ENCODE data around the gene SMPD1. TPM values are rescaled to one million over a fixed set of nuclear protein-coding genes. Genes with fewer than 3 reads are reported as not detected.
"Not testable (repeated sequence)": the region's sequence is repeated elsewhere in the genome, so short reads cannot be mapped to it uniquely, and the experiment has no call there.

Gene SMPD1
- total RNA-seq, 2 donors from 2014 or later: 35.4 to 51.6 TPM

- intact Hi-C loops (cut with DNase I): loop anchor here in 1 of 2 donors (2.0 kb wide), 1 partner anchor 64 kb away; no protein-coding TSS in a partner anchor
- DNase-seq (ENCODE audit: low spot score): no peak
These were observed 11.7 kb upstream of the SMPD1 start for GRCh38 chr11:6378640-6378989.

- no peak for DNase-seq (ENCODE audit: low spot score)
- intact Hi-C loops (cut with DNase I): loop anchor here (10.0 kb wide), 2 partner anchors 50 to 120 kb away; no protein-coding TSS in a partner anchor
These were observed 5.1 kb upstream of the SMPD1 start for GRCh38 chr11:6385046-6385777.

- intact Hi-C loops (cut with DNase I): loop anchor here (10.0 kb wide), 2 partner anchors 47 to 117 kb away; no protein-coding TSS in a partner anchor
- DNase-seq (ENCODE audit: low spot score): no peak
These were observed 2.3 kb upstream of the SMPD1 start for GRCh38 chr11:6387811-6388599.

GRCh38 chr11:6388748-6389147 lies 1.5 kb upstream of the SMPD1 start:
- intact Hi-C loops (cut with DNase I): loop anchor here (10.0 kb wide), 2 partner anchors 46 to 116 kb away; no protein-coding TSS in a partner anchor

GRCh38 chr11:6390718-6391469 lies 620 bp downstream of the SMPD1 start:
- intact Hi-C loops (cut with DNase I): no loop called here
- DNase-seq (ENCODE audit: low spot score): no peak

More at GRCh38 chr11:6388748-6389147, 1.5 kb upstream of the SMPD1 start:
- DNase-seq (ENCODE audit: low spot score): no peak

GRCh38 chr11:6391537-6392134 lies 1.4 kb downstream of the SMPD1 start:
- DNase-seq (ENCODE audit: low spot score): no peak
- intact Hi-C loops (cut with DNase I): no loop called here

- DNase-seq (ENCODE audit: low spot score); intact Hi-C loops (cut with DNase I): not testable (repeated sequence)
These were observed 2.0 kb downstream of the SMPD1 start for GRCh38 chr11:6392251-6392650.

- intact Hi-C loops (cut with DNase I): no loop called here
- no peak for DNase-seq (ENCODE audit: low spot score)
These were observed 3.9 kb downstream of the SMPD1 start for GRCh38 chr11:6393989-6394670.

- intact Hi-C loops (cut with DNase I): no loop called here
- no peak for DNase-seq (ENCODE audit: low spot score)
These were observed 5.3 kb downstream of the SMPD1 start for GRCh38 chr11:6395470-6396060.

- intact Hi-C loops (cut with DNase I): no loop called here
- no peak for DNase-seq (ENCODE audit: low spot score)
These were observed 6.9 kb downstream of the SMPD1 start for GRCh38 chr11:6397156-6397555.

GRCh38 chr11:6397636-6398035 lies 7.4 kb downstream of the SMPD1 start:
- intact Hi-C loops (cut with DNase I): no loop called here
- no peak for DNase-seq (ENCODE audit: low spot score)

- intact Hi-C loops (cut with DNase I): no loop called here
- DNase-seq (ENCODE audit: low spot score): no peak
These were observed 10.4 kb downstream of the SMPD1 start for GRCh38 chr11:6400431-6401345.

GRCh38 chr11:6401464-6401863 lies 11.2 kb downstream of the SMPD1 start:
- intact Hi-C loops (cut with DNase I): no loop called here
- DNase-seq (ENCODE audit: low spot score): no peak

- DNase-seq (ENCODE audit: low spot score): no peak
- intact Hi-C loops (cut with DNase I): no loop called here
These were observed 11.8 kb downstream of the SMPD1 start for GRCh38 chr11:6402061-6402470.

- DNase-seq (ENCODE audit: low spot score): no peak
- intact Hi-C loops (cut with DNase I): no loop called here
These were observed 12.3 kb downstream of the SMPD1 start for GRCh38 chr11:6402561-6402981.

GRCh38 chr11:6403539-6403938 lies 13.3 kb downstream of the SMPD1 start:
- intact Hi-C loops (cut with DNase I): no loop called here
- no peak for DNase-seq (ENCODE audit: low spot score)

- intact Hi-C loops (cut with DNase I): no loop called here
- no peak for DNase-seq (ENCODE audit: low spot score)
These were observed 14.2 kb downstream of the SMPD1 start for GRCh38 chr11:6404342-6405051.
